ENCODE measurements around the gene CNOT2. TPM values are rescaled to one million over a fixed set of nuclear protein-coding genes. Genes with fewer than 3 reads are reported as not detected.

The CNOT2 gene
- total RNA-seq, 2 donors from 2014 or later, result 54.5 to 55.5 TPM

DNA sequence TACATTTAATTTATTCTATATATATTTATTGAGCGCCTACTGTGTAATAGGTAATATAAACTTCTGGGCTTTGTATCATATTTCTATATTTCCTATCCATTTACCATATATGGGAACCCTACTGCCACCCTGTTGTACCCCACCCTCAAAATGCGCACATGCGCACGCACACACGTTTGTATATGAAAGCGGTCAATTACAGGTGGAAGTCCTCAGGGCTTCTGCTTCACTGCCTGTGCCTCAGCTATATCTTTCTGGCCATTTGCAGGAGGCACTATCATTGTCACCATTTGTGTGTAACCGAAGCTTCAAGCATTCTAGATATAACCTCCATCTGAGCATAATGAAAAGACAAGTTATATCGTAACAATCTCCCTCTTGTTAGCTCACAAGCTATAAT is 91.5 kb downstream of the CNOT2 start:
- Histone ChIP-seq H3K27me3 (no peaks in the 10 kb centered on the region), H3K9me3 (no peaks in the 10 kb centered on the region), H3K4me3 (no peak overlapping the region), H3K36me3 (peaks cover 34% of the 10 kb centered on the region), H3K27ac (no peak overlapping the region), H3K4me1 (no peaks in the 10 kb centered on the region)
- no peak for DNase-seq (ENCODE audit: low spot score)
- TF ChIP-seq CTCF (IDR thresholded peaks at IDR 0.05), result no peak

DNA sequence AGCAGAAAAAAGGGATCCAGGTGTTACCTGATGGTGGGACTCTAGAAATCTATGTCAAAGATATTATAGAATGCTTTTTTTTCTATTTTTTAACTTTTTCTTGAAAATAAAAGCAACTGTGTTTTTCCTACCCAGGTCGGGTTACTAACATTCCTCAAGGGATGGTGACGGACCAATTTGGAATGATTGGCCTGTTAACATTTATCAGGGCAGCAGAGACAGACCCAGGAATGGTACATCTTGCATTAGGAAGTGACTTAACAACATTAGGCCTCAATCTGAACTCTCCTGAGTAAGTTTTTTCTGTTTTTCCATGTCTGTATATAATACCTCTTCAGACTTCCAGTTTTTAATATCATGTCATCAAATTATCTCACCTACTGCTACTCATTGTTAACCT is 95.3 kb downstream of the CNOT2 start:
- Histone ChIP-seq H3K4me1 (no peaks in the 10 kb centered on the region), H3K27ac (no peak overlapping the region), H3K27me3 (no peaks in the 10 kb centered on the region), H3K4me3 (no peak overlapping the region), H3K9me3 (no peaks in the 10 kb centered on the region), H3K36me3 (peaks cover 58% of the 10 kb centered on the region)
- TF ChIP-seq CTCF (IDR thresholded peaks at IDR 0.05), result no peak
- no peak for DNase-seq (ENCODE audit: low spot score)

- Histone ChIP-seq H3K4me3 (no peak overlapping the region), H3K27me3 (no peaks in the 10 kb centered on the region), H3K9me3 (no peaks in the 10 kb centered on the region), H3K36me3 (peaks cover 20% of the 10 kb centered on the region), H3K4me1 (no peaks in the 10 kb centered on the region), H3K27ac (no peak overlapping the region)
- no peak for TF ChIP-seq CTCF (IDR thresholded peaks at IDR 0.05)
- DNase-seq (ENCODE audit: low spot score), result no peak
Observed at GRCh38 chr12:70351076-70351475, 107.8 kb downstream of the CNOT2 start.

DNA sequence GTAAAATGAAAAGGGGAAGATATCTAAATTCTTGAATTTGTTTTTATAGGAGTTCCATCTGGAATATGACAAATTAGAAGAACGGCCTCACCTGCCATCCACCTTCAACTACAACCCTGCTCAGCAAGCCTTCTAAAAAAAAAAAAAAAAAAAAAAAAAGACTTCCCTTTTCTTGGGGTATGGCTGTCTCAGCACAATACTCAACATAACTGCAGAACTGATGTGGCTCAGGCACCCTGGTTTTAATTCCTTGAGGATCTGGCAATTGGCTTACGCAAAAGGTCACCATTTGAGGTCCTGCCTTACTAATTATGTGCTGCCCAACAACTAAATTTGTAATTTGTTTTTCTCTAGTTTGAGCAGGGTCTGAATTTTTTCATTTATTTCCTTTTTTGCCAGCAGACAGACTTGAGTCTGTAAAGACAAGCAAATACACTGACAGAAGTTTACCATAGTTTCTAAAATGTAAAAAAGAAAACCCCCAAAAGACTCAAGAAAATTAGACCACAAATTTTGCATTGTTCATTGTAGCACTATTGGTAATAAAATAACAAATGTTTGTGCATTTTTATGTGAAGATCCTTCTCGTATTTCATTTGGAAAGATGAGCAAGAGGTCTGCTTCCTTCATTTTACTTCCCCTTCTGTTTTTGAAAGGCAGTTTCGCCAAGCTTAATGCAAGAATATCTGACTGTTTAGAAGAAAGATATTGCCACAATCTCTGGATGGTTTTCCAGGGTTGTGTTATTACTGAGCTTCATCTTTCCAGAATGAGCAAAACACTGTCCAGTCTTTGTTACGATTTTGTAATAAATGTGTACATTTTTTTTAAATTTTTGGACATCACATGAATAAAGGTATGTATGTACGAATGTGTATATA is 110.8 kb downstream of the CNOT2 start:
- H3K27ac ChIP-seq, result no peak overlapping the region
- H3K36me3 ChIP-seq, result peaks cover 20% of the 10 kb centered on the region
- H3K9me3 ChIP-seq, result no peaks in the 10 kb centered on the region
- DNase-seq (ENCODE audit: low spot score), result no peak
- no peak overlapping the region for H3K4me3 ChIP-seq
- TF ChIP-seq CTCF (IDR thresholded peaks at IDR 0.05), result no peak
- no peaks in the 10 kb centered on the region for H3K27me3 ChIP-seq
- no peaks in the 10 kb centered on the region for H3K4me1 ChIP-seq

DNA sequence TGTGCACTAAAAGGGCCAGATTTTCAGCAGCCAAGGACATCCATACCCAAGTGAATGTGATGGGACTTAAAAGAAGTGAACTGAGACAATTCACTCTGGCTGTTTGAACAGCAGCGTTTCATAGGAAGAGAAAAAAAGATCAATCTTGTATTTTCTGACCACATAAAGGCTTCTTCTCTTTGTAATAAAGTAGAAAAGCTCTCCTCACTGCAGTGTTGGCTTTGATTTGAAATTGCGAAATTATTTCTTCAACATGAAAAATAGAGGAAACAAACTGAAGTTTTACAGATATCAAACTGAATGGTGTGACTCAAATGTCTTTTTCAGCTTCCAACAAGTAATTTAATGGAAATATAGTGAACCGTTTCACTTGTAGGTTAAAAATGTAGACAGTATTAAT is 111.6 kb downstream of the CNOT2 start:
- H3K36me3 ChIP-seq, result peaks cover 20% of the 10 kb centered on the region
- H3K4me3 ChIP-seq, result no peak overlapping the region
- no peak for DNase-seq (ENCODE audit: low spot score)
- H3K4me1 ChIP-seq, result no peaks in the 10 kb centered on the region
- TF ChIP-seq CTCF (IDR thresholded peaks at IDR 0.05), result no peak
- H3K27me3 ChIP-seq, result no peaks in the 10 kb centered on the region
- no peaks in the 10 kb centered on the region for H3K9me3 ChIP-seq
- no peak overlapping the region for H3K27ac ChIP-seq

GRCh38 chr12:70355972-70356371 is 112.7 kb downstream of the CNOT2 start:
- no peaks in the 10 kb centered on the region for H3K9me3 ChIP-seq
- no peak overlapping the region for H3K27ac ChIP-seq
- no peak for DNase-seq (ENCODE audit: low spot score)
- H3K4me3 ChIP-seq, result no peak overlapping the region
- no peaks in the 10 kb centered on the region for H3K4me1 ChIP-seq
- peaks cover 20% of the 10 kb centered on the region for H3K36me3 ChIP-seq
- H3K27me3 ChIP-seq, result no peaks in the 10 kb centered on the region
- no peak for TF ChIP-seq CTCF (IDR thresholded peaks at IDR 0.05)

Measured in right atrium auricular region (tissue), 2 donors.